Suprapubic skin (tissue), 3 donors: ENCODE results near the gene ATG3.

Experiments
- EP300 ChIP-seq: sonication (generic); formaldehyde crosslinking; IDR thresholded peaks from one replicate; pipeline ENCODE4 v1.6.1; 2017; ENCODE audit warnings: antibody characterized with exemption
- POLR2A ChIP-seq, 2 donors: fragments of 450-650 bp; IDR thresholded peaks; one replicate each; pipeline ENCODE4 v1.6.1; 2017; ENCODE audit warnings: antibody characterized with exemption in 2 of 2, mild to moderate bottlenecking in 2 of 2, moderate library complexity in 2 of 2
- TF ChIP-seq, protein P1 (sequence below), 2 donors: fragments of 200-600 bp in 1 of 2; fragments of 450-650 bp in 1 of 2; sonication (generic) in 1 of 2; IDR thresholded peaks; one replicate each; pipeline ENCODE4 v1.5.1; 2016 to 2019; ENCODE audit warnings: antibody characterized with exemption in 2 of 2, mild to moderate bottlenecking in 1 of 2, moderate library complexity in 1 of 2

DNA sequence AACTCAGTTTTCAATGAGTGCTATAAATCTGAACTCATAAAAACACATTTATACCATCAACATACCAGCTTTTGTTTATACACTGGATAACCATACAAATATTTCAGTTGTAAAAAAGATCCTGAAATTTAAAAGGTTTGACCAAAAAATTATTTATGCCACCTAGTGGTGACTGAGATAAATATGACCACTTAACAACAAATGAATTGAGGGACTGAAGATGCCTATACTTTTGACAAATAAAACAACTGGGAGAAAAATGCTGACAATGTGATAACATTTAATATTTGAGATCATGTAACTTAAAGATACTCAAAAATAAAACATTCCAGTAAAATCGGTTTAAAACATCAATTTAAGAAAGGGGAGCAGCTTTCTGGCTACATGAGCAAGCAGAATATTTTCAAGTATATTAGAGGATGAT is 30.4 kb downstream of the ATG3 start:
- TF ChIP-seq, protein P1, sequence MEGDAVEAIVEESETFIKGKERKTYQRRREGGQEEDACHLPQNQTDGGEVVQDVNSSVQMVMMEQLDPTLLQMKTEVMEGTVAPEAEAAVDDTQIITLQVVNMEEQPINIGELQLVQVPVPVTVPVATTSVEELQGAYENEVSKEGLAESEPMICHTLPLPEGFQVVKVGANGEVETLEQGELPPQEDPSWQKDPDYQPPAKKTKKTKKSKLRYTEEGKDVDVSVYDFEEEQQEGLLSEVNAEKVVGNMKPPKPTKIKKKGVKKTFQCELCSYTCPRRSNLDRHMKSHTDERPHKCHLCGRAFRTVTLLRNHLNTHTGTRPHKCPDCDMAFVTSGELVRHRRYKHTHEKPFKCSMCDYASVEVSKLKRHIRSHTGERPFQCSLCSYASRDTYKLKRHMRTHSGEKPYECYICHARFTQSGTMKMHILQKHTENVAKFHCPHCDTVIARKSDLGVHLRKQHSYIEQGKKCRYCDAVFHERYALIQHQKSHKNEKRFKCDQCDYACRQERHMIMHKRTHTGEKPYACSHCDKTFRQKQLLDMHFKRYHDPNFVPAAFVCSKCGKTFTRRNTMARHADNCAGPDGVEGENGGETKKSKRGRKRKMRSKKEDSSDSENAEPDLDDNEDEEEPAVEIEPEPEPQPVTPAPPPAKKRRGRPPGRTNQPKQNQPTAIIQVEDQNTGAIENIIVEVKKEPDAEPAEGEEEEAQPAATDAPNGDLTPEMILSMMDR (IDR thresholded peaks at IDR 0.05) = peak; percentile 27 to 28
- no peak for TF ChIP-seq EP300
- no peak for TF ChIP-seq POLR2A (IDR thresholded peaks at IDR 0.05)
